ENCODE results near the gene CACNA1B.

Gene CACNA1B

GRCh38 chr9:137986268-137987099 lies 108.9 kb downstream of the CACNA1B start:
- no peak for DNase-seq (ENCODE audit: low read depth in 2 of 2)

DNA sequence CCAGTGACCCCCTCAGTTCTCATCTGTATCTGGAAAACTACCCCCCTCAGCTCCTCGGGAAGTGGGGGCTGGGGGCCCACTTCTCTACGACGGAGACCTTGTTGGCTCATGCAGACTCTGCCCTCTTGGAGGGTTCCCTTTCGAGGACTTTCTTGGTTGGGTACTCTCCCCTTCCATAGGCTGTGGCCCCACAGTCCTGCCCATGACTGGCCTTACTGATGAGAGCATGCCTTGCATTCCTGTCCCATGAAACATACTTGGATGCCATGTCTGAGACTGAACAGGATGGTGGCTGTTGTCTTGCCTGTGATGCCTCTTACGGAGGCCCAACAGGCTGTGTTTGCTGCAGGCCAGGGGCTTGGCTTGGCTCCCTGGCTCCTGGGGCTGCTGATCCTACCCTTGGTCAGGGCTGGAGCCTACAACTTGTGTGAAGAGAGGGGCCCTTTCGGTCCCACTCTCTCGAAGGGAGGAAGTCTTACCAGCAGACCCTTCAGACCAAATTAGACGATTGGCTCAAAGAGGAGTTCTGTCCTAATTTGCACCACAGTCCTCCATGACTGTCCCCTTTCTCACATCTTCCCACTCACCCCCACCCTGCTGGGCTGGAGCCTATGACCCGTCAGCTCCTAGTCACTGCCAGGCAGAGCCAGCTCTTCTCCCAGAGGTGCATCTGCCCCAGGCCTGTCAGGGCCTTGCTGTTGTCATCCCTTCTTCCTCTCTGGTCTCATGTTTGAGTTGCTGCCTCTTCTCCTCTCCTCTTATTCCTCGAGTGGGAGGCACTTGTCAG lies 109.9 kb downstream of the CACNA1B start:
- no peak for DNase-seq (ENCODE audit: low read depth in 2 of 2)

- DNase-seq (ENCODE audit: low read depth in 2 of 2), result no peak
These were observed 110.5 kb downstream of the CACNA1B start for GRCh38 chr9:137988051-137988450.

GRCh38 chr9:137988701-137989100 lies 111.1 kb downstream of the CACNA1B start:
- DNase-seq (ENCODE audit: low read depth in 2 of 2), result no peak

DNA sequence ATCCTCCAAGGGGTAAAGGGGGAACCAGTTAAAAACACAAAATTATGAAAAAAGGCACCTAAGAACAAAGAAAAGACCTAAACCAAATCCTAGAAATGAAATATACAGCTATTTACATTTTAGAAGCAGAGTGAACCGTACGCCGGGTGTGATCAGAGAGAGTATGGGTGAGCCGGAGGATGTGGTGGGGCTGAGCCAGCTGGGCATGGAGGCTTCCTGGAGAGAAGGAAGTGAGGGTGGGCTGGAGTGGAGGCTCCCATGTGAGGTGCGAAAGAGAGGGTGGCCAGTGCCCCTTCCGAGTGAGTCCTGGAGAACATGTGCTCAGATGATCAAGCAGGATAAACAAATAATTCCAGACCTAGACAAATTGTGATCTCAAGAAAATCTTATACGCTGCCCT lies 111.6 kb downstream of the CACNA1B start:
- no peak for DNase-seq (ENCODE audit: low read depth in 2 of 2)

DNA sequence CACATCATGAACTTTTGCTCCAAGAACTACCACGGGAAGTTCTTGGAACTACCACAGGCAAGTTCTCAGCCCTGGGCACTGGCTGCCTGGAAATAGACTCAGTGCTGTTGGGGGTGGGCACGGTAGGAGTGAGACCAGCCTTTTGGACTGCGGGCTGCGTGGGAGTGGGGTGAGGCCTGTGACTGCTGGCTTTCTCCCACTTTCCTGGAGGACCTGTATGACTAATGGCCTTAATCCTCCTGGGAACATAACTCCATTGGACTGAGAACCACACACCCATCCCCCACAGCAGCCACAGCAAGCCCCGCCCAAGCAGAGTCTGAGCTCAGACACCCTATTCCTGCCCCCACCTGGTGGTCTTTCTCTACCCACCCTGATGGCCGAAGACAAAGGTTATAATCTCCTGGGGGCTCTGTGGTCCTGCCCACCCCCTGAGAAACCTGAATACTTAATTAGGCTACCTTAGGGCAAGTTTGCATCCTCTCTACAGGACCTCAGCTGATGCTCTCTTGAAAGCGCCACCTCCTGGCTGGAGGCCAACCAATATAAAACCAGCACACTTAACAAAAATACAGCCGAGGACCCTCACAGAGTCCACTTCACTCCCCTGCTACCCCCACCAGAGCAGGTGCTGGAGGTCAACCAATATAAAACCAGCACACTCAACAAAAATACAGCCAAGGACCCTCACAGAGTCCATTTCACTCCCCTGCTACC lies 112.6 kb downstream of the CACNA1B start:
- no peak for DNase-seq (ENCODE audit: low read depth in 2 of 2)

DNA sequence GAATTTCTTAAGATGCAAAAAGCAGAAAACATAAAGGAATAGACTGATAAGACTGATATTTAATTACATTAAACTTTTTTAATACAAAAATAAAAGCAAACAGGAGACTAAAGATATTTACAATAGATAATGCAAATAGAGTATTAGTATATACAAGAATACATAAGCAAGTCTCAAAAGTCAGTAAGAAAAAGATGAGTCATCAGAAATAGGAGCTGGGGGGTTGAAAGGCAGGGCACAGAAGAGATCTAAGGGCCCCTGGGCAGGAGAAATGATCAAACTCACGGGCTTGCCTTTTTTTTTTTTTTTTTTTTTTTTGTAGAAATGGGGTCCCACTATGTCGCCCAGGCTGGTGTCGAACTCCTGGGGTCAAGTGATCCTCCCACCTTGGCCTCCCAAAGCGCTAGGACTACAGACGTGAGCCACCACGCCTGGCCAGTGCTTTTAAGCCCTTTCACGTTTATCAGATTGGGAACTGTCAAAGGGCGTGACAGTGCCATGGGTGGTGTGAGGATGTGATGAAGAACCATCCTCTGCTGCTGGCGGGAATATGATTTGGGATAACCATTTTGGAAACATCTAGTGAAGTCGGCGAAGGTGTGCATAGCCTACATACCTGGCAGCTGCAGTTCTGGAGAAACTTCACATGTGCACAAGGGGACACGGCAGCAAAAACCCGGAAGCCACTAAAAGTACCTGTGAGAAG lies 126.1 kb downstream of the CACNA1B start:
- no peak for DNase-seq (ENCODE audit: low read depth in 2 of 2)

GRCh38 chr9:138006576-138007233 lies 129.1 kb downstream of the CACNA1B start:
- DNase-seq (ENCODE audit: low read depth in 2 of 2), result no peak

GRCh38 chr9:138007566-138007917 lies 130.0 kb downstream of the CACNA1B start:
- no peak for DNase-seq (ENCODE audit: low read depth in 2 of 2)

GRCh38 chr9:138007918-138008841 lies 130.6 kb downstream of the CACNA1B start:
- DNase-seq (ENCODE audit: low read depth in 2 of 2), result no peak

GRCh38 chr9:138009016-138009802 lies 131.6 kb downstream of the CACNA1B start:
- DNase-seq (ENCODE audit: low read depth in 2 of 2), result no peak

DNA sequence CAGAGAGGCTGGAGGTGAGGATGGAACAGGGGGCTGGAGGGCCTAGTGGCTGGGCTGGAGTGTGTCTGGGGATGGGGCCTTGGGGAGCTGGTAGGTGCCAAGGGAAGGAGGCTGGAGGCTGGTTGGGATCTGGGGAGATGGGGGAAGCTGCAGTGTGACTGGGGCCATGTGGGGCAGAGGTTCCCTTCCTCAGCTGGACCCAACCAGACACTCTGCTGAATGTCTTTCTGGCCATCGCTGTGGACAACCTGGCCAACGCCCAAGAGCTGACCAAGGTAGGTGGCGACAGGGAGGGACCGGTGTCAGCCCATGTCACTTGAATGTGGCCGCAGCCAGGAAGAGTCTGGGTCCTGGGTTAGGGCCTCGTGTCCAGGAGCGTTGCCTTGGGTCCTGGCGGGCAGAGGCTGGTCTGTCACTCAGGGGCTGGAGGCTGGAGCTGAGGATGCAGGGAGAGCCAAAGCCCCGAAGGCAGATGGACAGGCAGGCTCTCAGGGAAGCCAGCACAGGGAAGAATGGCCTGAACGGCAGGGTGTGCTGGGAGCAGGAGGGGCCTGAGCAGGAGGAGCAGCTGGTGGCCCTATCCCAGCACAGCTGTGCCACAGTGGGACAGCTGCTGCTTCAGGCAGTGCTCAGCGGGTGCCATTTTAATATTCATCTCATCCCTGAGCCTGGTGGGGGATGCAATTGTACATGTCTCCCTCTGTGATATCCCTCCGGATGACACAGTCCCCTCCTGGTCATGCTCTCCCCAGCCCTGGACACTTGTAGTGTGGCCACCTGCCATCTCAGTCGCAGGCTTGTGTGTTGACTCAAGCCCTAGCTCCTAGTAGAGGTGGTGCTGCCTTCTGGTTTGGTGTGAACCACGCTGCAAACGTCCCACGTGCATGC lies 132.5 kb downstream of the CACNA1B start:
- DNase-seq (ENCODE audit: low read depth in 2 of 2), result no peak

- no peak for DNase-seq (ENCODE audit: low read depth in 2 of 2)
These were observed 133.3 kb downstream of the CACNA1B start for GRCh38 chr9:138010861-138011260.

- DNase-seq (ENCODE audit: low read depth in 2 of 2), result no peak
These were observed 134.4 kb downstream of the CACNA1B start for GRCh38 chr9:138011951-138012500.

DNA sequence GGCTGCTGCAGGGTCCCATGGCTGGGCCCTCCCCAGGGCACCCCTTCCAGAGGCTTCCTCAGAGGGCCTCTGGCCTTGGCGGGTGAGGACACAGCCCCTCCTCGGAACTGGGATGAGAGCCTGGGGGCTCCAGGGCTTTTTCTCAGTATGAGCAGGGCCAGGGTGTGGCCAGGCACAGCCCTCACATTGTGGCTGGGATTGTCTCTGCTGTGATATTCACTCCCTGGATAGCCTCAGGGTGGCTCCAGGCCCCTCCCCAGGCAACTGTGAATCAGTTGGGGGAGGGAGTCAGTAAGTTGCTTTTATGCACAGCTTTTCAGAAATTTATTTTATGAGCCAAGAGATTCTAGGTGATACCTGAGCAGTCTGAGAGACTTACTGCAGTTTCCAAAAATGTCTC lies 135.7 kb downstream of the CACNA1B start:
- no peak for DNase-seq (ENCODE audit: low read depth in 2 of 2)

DNA sequence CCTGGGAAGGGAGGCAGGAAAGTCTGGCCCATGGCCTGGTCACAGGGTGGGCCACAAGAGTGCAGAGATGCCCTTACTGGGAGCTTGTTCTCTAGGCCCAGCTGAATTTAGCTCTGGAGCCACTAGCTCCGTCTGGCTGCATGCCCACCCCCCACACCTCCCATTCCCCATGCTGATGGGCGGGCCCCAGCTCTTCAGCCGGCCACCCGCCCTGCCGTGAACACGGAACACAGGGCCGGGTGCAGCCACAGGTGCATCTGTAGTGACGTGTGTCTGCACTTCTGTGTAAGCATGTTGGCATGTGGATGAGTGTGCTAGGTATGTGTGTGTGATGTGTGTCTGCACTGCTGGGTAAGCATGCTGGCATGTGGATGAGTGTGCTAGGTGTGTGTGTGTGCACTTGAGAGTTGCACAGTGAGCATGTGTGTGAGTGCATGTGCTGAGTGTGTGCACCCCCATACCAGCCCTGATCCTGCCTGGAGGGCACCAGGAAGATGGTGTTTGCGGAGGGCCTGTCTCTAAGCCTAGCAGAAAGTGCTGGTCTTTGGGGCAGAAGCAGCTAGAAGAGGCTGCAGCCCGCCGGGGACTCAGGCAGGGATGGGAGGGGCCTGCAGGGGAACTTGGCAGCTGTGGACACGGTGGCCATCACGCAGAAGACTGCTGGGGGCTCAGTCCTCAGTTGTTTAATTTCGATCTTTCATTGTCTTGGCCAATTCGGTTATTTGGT lies 136.4 kb downstream of the CACNA1B start:
- DNase-seq (ENCODE audit: low read depth in 2 of 2), result no peak

DNA sequence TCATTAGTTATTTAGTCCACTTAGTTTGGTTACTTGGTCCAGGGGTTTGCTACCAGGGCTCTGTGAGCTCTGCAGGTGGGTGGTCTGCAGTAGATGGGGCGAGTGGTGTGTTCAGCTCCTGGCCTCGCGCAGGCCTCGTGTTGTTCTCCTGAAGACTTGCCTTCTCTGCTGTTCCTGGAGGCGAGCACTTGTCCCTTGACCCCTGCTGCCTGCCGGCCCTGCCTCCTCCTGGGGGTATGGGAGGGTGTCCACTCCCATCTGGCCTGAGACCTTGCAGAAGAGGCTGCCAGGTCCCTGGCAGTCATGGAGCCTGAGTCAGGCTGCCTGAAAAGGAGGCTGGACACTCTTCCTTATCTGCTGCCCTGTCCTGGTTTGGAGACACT lies 137.0 kb downstream of the CACNA1B start:
- no peak for DNase-seq (ENCODE audit: low read depth in 2 of 2)

Data from fibroblast of skin of left quadriceps (primary cell).